Measurements from ENCODE around the gene ATF1. TPM values are rescaled to one million over a fixed set of nuclear protein-coding genes. Genes with fewer than 3 reads are reported as not detected.

Gene ATF1
- 10 to 100 TPM; 39.1 to 43.0 (median 41.7) TPM for total RNA-seq
- long read RNA-seq, donor 1, transcript ATF1-201 (7 exons, 2,181 nt) = major isoform, 12 of 20 reads
- long read RNA-seq, donor 1, partial matches to known transcripts = 1 of 20 reads
- long read RNA-seq, donor 1, other reads (novel, unspliced or antisense) = 7 of 20 reads
- long read RNA-seq, donor 2, transcript ATF1-201 (7 exons, 2,181 nt) = major isoform, 5 of 11 reads
- long read RNA-seq, donor 2, partial matches to known transcripts = 4 of 11 reads
- long read RNA-seq, donor 2, other reads (novel, unspliced or antisense) = 2 of 11 reads

- peak; percentile 89 for ATAC-seq
- H3K4me1 ChIP-seq (ENCODE audit: low read depth) = peaks cover 22% of the 10 kb centered on the region
- intact Hi-C loops (cut with DNase I, micrococcal nuclease) = no loop called here
Observed at GRCh38 chr12:50763639-50764285, at the start of gene ATF1. Gene ATF1, plus strand, starts transcription at chr12:50764101. Its CDS starts 16,045 bp downstream, at chr12:50780146.

GRCh38 chr12:50715174-50715573 is 48.7 kb upstream of the ATF1 start:
- Histone ChIP-seq H3K9me3 (no peaks in the 10 kb centered on the region), H3K36me3 (ENCODE audit: low read depth) (peaks cover 7% of the 10 kb centered on the region), H3K4me1 (ENCODE audit: low read depth) (no peaks in the 10 kb centered on the region), H3K4me3 (no peak overlapping the region)
- intact Hi-C loops (cut with DNase I, micrococcal nuclease) = no loop called here
- no peak for TF ChIP-seq CTCF (IDR thresholded peaks at IDR 0.05)
- no peak for DNase-seq
- no peak for ATAC-seq

More at GRCh38 chr12:50763639-50764285, at the start of gene ATF1:
- DNase-seq = peak; percentile 93 to 95 (median 94)
- TF ChIP-seq CTCF (IDR thresholded peaks at IDR 0.05) = no peak
- H3K4me3 ChIP-seq = peak within 1 kb of the TSS; percentile 95
- no peaks in the 10 kb centered on the region for H3K9me3 ChIP-seq
- H3K36me3 ChIP-seq (ENCODE audit: low read depth) = no peaks in the 10 kb centered on the region

GRCh38 chr12:50718760-50719159 is 45.1 kb upstream of the ATF1 start:
- H3K9me3 ChIP-seq = no peaks in the 10 kb centered on the region
- TF ChIP-seq CTCF (IDR thresholded peaks at IDR 0.05) = no peak

GRCh38 chr12:50720085-50720484 is 43.8 kb upstream of the ATF1 start:
- no peak for TF ChIP-seq CTCF (IDR thresholded peaks at IDR 0.05)
- ATAC-seq (no peak), DNase-seq (no peak)
- H3K36me3 ChIP-seq (ENCODE audit: low read depth) = no peaks in the 10 kb centered on the region
- H3K9me3 ChIP-seq = no peaks in the 10 kb centered on the region
- no peaks in the 10 kb centered on the region for H3K4me1 ChIP-seq (ENCODE audit: low read depth)
- intact Hi-C loops (cut with DNase I, micrococcal nuclease) = no loop called here
- no peak overlapping the region for H3K4me3 ChIP-seq

More at GRCh38 chr12:50718760-50719159, 45.1 kb upstream of the ATF1 start:
- DNase-seq = no peak
- no peaks in the 10 kb centered on the region for H3K4me1 ChIP-seq (ENCODE audit: low read depth)
- no peak overlapping the region for H3K4me3 ChIP-seq
- H3K36me3 ChIP-seq (ENCODE audit: low read depth) = peaks cover 7% of the 10 kb centered on the region
- intact Hi-C loops (cut with DNase I, micrococcal nuclease) = no loop called here
- no peak for ATAC-seq

GRCh38 chr12:50720501-50720900 is 43.4 kb upstream of the ATF1 start:
- Histone ChIP-seq H3K9me3 (no peaks in the 10 kb centered on the region), H3K4me1 (ENCODE audit: low read depth) (no peaks in the 10 kb centered on the region), H3K4me3 (no peak overlapping the region), H3K36me3 (ENCODE audit: low read depth) (no peaks in the 10 kb centered on the region)
- intact Hi-C loops (cut with DNase I, micrococcal nuclease) = no loop called here
- no peak for DNase-seq
- no peak for ATAC-seq
- TF ChIP-seq CTCF (IDR thresholded peaks at IDR 0.05) = no peak
